ENCODE results near the gene RHOC. TPM values are rescaled to one million over a fixed set of nuclear protein-coding genes. Genes with fewer than 3 reads are reported as not detected.

Gene RHOC
- polyA plus RNA-seq, 10 donors, result 256 to 336 (median 299) TPM

GRCh38 chr1:112704391-112704933, 2.5 kb downstream of the RHOC start:
- no peak for DNase-seq

GRCh38 chr1:112703706-112704105, 3.2 kb downstream of the RHOC start:
- no peak for DNase-seq

- no peak for DNase-seq
Observed at GRCh38 chr1:112702420-112703261, 4.3 kb downstream of the RHOC start.

- no peak for DNase-seq
Observed at GRCh38 chr1:112702067-112702395, 4.9 kb downstream of the RHOC start.

- no peak for DNase-seq
Observed at GRCh38 chr1:112701227-112702066, 5.5 kb downstream of the RHOC start.

GRCh38 chr1:112700290-112701226, 6.4 kb downstream of the RHOC start:
- DNase-seq, result peak; percentile 96 to 97 (median 97)

- no peak for DNase-seq
Observed at GRCh38 chr1:112699425-112700144, 7.3 kb downstream of the RHOC start.

- DNase-seq, result no peak
Observed at GRCh38 chr1:112698366-112699310, 8.3 kb downstream of the RHOC start.

- no peak for DNase-seq
Observed at GRCh38 chr1:112697781-112698201, 9.1 kb downstream of the RHOC start.

- no peak for DNase-seq
Observed at GRCh38 chr1:112696578-112697314, 10.2 kb downstream of the RHOC start.

- no peak for DNase-seq
Observed at GRCh38 chr1:112695276-112695675, 11.7 kb downstream of the RHOC start.

- no peak for DNase-seq
Observed at GRCh38 chr1:112694363-112694929, 12.5 kb downstream of the RHOC start.

GRCh38 chr1:112693821-112694220, 13.1 kb downstream of the RHOC start:
- DNase-seq, result no peak

GRCh38 chr1:112692681-112693080, 14.2 kb downstream of the RHOC start:
- DNase-seq, result no peak

GRCh38 chr1:112689842-112690237, 17.1 kb downstream of the RHOC start:
- DNase-seq, result no peak

GRCh38 chr1:112689196-112689841, 17.6 kb downstream of the RHOC start:
- DNase-seq, result no peak

- peak in 2 of 3 donors; percentile 72 to 88 for DNase-seq
Observed at GRCh38 chr1:112688781-112689193, 18.1 kb downstream of the RHOC start.
